Dermis microvascular lymphatic vessel endothelial cell (primary cell): ENCODE results near the gene PTEN. TPM values are rescaled to one million over a fixed set of nuclear protein-coding genes. Genes with fewer than 3 reads are reported as not detected.
A peak's percentile ranks its signal among the peaks of the same experiment; 100 is the strongest.
"Not testable (repeated sequence)": the region's sequence is repeated elsewhere in the genome, so short reads cannot be mapped to it uniquely, and the experiment has no call there.

Experiments
- DNase-seq, 2 donors: peaks; one replicate each; pipeline versions ENCODE4 v3.0.0 to v3.0.0-alpha.2; 2010; ENCODE audit warnings: low read depth in 2 of 2
- total RNA-seq: library from RNA; depleted of rRNA; stranded (reverse); fragments of >200 nt; gene quantifications from 2 replicates; pipeline ENCODE4 v1.2.1, GENCODE V29; 2014

The PTEN gene
- total RNA-seq, 1 donor from 2014 or later = 72.5 TPM

GRCh38 chr10:87845624-87845998 is 17.8 kb upstream of the PTEN start:
- DNase-seq = no peak

GRCh38 chr10:87846023-87846422 is 17.4 kb upstream of the PTEN start:
- no peak for DNase-seq

- DNase-seq = not testable (repeated sequence)
Observed at GRCh38 chr10:87846711-87847110, 16.7 kb upstream of the PTEN start.

GRCh38 chr10:87847550-87847949 is 15.9 kb upstream of the PTEN start:
- DNase-seq = no peak

GRCh38 chr10:87849001-87849400 is 14.4 kb upstream of the PTEN start:
- no peak for DNase-seq

- DNase-seq = peak; percentile 48 to 71
Observed at GRCh38 chr10:87850742-87851205, 12.7 kb upstream of the PTEN start.

GRCh38 chr10:87852089-87852488 is 11.3 kb upstream of the PTEN start:
- no peak for DNase-seq

GRCh38 chr10:87855247-87855646 is 8.2 kb upstream of the PTEN start:
- DNase-seq = not testable (repeated sequence)

GRCh38 chr10:87855665-87856064 is 7.8 kb upstream of the PTEN start:
- not testable (repeated sequence) for DNase-seq

GRCh38 chr10:87860156-87860795 is 3.1 kb upstream of the PTEN start:
- DNase-seq = peak; percentile 69 to 79

GRCh38 chr10:87860816-87861403 is 2.5 kb upstream of the PTEN start:
- DNase-seq = no peak

GRCh38 chr10:87861566-87861952 is 1.9 kb upstream of the PTEN start:
- DNase-seq = peak; percentile 74 to 89

- peak; percentile 84 to 92 for DNase-seq
Observed at GRCh38 chr10:87861953-87862678, 1.3 kb upstream of the PTEN start.

GRCh38 chr10:87862679-87863052 is 759 bp upstream of the PTEN start:
- peak in 1 of 2 donors; percentile 68 for DNase-seq

- DNase-seq = peak in 1 of 2 donors; percentile 48
Observed at GRCh38 chr10:87863951-87864495, 598 bp downstream of the PTEN start.

GRCh38 chr10:87864496-87865059 is 1.2 kb downstream of the PTEN start:
- peak in 1 of 2 donors; percentile 27 for DNase-seq

- DNase-seq = no peak
Observed at GRCh38 chr10:87865241-87865881, 1.9 kb downstream of the PTEN start.

GRCh38 chr10:87866412-87866974 is 3.1 kb downstream of the PTEN start:
- no peak for DNase-seq

- no peak for DNase-seq
Observed at GRCh38 chr10:87867453-87867852, 4.0 kb downstream of the PTEN start.

GRCh38 chr10:87868277-87868676 is 4.9 kb downstream of the PTEN start:
- DNase-seq = no peak

- not testable (repeated sequence) for DNase-seq
Observed at GRCh38 chr10:87869139-87869538, 5.7 kb downstream of the PTEN start.
